NOMO-1 (cell line): ENCODE results near the gene PSPN.

ENCODE experiments used
- DNase-seq, 2 experiments: peaks; one replicate each; lab custom pipeline; 2025; ENCODE audit not compliant: unreplicated experiment in 2 of 2; lab: John Stamatoyannopoulos, UW

PSPN gene

DNA sequence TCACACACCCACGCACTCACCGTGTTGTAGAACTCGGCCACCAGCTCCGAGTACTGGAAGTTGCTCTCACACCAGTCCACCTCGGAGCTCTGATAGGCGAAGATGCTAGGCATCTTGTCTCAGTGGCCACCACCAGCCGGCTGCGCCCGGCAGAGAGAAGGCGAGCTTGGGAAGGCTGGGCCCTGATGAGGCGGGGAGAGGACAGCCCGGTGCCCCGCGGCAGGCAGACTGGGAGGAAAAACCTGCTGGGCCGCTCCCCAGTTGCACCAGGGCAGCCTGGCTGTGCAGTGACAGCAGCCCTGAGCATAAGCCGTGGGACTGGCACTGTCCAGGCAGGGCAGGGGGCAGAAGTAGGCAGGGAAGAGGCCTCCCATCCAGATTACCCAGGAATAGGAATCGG, 42.3 kb downstream of the PSPN start, which contains the start of gene ACER1:
TSS of gene ACER1 (minus strand) at position 174 of the 400 bp plus-strand sequence. CDS start at position 113, 61 bp downstream.
- DNase-seq = no peak

DNA sequence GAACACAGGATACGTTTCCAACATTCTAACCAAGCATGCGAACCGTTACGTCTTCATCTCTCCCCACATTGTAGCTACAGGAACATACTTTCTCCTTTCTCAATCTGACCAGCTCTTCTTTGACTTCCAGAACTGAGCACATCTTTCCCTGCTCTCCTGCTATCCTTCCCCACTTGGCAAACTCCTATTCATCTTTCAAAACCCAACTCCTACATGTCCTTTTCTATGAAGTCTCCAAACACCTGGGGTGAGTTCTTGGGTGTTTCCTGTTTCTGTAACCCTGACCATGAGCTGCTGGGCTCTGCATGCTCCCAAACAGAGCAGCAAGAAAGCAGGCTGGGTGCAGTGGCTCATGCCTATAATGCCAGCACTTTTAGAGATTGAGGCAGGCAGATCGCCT, 48.9 kb downstream of the PSPN start:
- no peak for DNase-seq

DNA sequence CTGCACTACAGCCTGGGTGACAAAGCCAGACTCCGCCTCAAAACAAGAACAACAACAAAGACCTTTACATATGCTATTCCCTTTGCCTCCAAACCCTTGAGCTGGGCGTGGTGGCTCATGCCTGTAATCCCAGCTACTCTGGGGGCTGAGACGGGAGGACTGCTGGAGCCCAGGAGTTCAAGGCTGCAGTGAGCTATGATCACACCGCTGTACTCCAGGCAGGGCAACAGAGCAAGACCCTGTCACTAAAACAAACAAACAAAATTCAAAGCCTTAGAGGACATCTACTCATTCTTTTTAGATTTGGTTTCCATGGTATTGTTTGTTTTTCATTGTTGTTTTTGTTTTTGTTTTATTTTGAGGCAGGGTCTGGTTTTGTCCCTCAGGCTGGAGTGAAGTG, 50.1 kb downstream of the PSPN start:
- DNase-seq = no peak
